Fibroblast of pulmonary artery (primary cell): ENCODE results near the gene EPN3.

Experiments
- DNase-seq: peaks from one replicate; pipeline ENCODE4 v3.0.0-alpha.2; 2010; ENCODE audit warnings: low read depth
- H3K4me3 ChIP-seq: replicated peaks from 2 replicates; pipeline ENCODE4 v1.5.1; 2011; ENCODE audit warnings: low read depth, mild to moderate bottlenecking, control low read depth, low read length, moderate library complexity
- TF ChIP-seq, protein P1 (sequence below): IDR thresholded peaks from 2 replicates; pipeline ENCODE4 v1.5.1; 2011; ENCODE audit warnings: mild to moderate bottlenecking, control low read depth, low read length, inconsistent platforms; ENCODE audit errors: missing control alignments

EPN3 gene

DNA sequence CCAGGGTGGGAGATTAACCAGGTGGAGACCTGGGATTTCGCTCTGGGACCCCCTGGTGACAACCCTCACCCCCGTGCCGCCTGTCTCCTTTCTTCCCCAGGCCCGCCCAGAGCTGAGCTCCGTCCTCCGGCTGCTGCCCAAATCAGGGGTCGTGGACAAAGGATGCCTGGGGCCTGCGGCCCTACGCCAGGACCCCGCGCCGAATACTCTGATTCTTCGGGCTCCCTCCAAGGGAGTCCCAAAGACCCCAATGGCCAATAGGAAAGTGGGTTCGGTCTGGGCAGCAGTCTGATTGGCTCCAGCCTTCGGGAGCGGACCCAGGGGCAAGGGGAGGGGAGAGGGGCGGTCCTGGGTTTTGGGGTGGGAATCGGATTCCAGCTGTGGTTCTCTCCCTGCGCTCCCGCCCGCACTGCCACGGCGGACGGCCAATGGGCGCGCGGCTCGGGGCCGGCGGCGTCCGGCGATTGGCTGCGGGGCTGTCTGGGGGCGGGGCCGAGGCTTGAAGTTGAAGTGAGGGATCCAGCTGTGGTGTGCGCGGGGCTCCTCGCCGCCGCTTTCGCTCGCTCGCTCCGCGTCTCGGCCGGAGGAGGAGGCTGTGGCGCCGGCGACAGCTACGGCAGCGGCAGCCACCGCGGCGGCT, 27.8 kb downstream of the EPN3 start, which contains the start of gene CACNA1G:
TSS of gene CACNA1G (plus strand) at position 531 of the 640 bp plus-strand sequence. CDS start 745 bp downstream, outside the sequence.
- TF ChIP-seq, protein P1, sequence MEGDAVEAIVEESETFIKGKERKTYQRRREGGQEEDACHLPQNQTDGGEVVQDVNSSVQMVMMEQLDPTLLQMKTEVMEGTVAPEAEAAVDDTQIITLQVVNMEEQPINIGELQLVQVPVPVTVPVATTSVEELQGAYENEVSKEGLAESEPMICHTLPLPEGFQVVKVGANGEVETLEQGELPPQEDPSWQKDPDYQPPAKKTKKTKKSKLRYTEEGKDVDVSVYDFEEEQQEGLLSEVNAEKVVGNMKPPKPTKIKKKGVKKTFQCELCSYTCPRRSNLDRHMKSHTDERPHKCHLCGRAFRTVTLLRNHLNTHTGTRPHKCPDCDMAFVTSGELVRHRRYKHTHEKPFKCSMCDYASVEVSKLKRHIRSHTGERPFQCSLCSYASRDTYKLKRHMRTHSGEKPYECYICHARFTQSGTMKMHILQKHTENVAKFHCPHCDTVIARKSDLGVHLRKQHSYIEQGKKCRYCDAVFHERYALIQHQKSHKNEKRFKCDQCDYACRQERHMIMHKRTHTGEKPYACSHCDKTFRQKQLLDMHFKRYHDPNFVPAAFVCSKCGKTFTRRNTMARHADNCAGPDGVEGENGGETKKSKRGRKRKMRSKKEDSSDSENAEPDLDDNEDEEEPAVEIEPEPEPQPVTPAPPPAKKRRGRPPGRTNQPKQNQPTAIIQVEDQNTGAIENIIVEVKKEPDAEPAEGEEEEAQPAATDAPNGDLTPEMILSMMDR: no peak
- peak; percentile 79 for DNase-seq
- H3K4me3 ChIP-seq: peak within 1 kb of the TSS; percentile 46

DNA sequence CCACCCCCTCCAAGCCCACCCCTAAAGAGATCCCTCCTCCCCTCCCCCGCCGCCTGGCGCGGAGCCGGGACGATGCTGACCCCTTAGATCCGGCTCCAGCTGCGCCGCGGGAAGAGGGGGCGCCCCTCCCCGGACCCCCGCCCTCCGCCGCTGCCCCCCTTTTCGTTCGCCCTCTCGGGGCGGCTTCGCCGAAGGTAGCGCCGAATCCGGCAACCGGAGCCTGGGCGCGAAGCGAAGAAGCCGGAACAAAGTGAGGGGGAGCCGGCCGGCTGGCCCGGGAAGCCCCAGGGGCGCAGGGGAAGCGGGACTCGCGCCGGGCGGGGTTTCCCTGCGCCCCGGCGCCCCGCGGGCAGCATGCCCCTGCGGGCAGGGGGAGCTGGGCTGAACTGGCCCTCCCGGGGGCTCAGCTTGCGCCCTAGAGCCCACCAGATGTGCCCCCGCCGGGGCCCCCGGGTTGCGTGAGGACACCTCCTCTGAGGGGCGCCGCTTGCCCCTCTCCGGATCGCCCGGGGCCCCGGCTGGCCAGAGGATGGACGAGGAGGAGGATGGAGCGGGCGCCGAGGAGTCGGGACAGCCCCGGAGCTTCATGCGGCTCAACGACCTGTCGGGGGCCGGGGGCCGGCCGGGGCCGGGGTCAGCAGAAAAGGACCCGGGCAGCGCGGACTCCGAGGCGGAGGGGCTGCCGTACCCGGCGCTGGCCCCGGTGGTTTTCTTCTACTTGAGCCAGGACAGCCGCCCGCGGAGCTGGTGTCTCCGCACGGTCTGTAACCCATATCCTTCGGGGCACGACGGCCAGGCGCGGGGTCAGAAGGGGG, 28.6 kb downstream of the EPN3 start:
- TF ChIP-seq, protein P1: no peak
- H3K4me3 ChIP-seq: no peak overlapping the region
- DNase-seq: no peak

DNA sequence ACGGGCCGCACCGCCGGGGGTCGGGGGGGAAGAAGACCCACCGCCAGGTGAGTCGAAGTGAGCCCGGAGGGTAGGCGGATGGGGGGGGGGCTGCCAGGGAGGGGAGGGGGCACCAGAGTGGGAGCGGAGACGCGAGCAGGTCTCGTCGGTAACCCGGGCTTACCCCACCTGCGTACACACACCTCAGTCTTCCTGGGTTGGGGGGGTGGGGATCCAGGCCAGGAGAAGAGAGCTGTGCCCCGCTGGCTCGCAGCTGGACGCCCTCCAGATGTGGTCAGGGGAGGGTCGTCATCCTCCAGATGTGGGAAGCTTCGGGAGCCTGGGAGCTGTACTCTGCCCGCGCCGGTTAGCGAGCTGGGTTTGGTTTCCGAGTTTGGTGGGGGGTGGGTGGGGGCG, 29.2 kb downstream of the EPN3 start:
- DNase-seq: no peak
- TF ChIP-seq, protein P1: no peak
- H3K4me3 ChIP-seq: no peak overlapping the region

DNA sequence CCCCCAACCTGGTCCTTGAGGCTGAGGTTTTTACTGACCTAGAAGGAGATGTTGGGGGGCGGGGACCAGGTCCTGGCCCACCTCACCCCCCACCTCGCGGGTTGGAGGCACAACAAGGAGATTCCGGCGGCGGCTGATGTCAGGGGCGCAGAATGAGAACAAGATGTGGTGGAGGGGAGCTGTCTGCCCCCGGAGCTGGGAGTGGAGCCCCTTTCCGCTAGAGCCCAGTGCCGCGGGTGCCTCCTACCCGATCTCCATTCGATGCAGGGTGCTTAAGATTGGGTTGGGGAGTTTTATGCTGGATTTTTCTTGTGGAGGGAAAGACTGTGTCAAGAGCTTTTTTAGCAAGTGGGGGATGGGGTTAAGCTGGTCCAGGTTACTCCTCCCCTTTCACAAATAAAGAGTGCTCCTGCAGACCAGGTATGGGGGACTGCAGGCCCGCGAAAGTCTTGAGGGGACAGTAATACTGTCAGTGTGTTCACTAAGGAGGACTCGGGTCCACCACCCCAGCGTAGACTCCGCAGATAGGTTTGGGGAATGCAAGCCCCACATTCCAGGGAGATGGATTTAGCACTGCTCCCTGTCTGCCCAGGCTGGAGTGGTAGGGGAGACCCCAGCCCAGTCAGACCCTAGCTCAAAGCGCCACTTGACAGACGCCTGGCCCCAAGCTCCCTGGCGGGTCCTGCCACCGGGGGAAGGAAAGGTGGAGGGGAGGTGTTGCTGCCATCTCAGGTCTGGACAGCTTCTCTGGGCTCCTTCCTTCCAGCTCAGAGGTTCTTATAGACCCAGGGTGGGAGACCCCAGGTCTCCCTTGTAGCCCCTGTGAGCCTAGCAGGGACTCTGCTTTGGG, 29.9 kb downstream of the EPN3 start:
- no peak for DNase-seq
- TF ChIP-seq, protein P1: no peak
- H3K4me3 ChIP-seq: no peak overlapping the region

DNA sequence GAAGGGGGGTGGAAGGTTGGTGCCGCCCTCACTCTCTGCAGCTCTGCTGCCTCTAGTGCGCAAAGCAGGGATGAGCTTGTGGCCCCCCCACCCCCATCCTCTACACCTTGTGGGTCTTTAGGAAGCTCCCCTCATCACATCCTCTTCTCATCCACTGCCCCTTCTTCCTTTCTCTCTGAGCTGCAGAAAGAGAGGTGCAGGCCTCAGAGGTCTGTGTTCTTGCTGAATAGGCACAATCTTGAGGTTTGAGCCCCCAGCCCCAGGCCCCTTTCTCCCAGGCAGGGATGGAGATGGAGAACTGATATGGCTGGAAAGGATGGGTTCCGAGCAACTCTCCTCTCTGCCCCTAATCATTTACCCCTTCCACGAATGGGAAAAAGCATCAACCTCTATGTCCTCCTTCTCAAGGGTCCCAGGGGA, 30.6 kb downstream of the EPN3 start:
- no peak overlapping the region for H3K4me3 ChIP-seq
- no peak for DNase-seq
- TF ChIP-seq, protein P1: no peak

DNA sequence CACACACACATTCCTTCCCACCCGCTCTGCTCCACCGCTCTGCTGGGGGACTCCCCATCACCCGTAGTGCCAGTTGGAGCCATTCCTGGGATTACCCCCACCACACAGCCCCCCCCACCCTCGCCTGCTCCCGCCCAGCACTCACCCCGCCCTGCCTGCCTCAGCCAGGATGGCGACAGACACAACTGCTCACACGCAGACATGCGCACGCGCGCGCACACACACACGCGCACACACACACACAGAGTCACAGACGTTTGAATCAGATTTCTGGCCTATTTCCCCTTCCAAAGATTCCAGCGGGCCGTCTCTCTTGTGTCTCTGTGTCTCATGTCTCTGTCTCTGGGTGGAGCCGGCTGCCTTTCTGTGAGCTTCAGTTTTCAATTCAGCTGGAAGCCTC, 32.4 kb downstream of the EPN3 start:
- H3K4me3 ChIP-seq: no peak overlapping the region
- peak; percentile 76 for DNase-seq

More for the DNA sequence above, 32.4 kb downstream of the EPN3 start:
- TF ChIP-seq, protein P1: no peak
